Activated CD4-positive, alpha-beta T cell treated with anti-CD3 and anti-CD28 coated beads, Interleukin-2, amount 50 U/mL, for 24 hours (primary cell): ENCODE measurements around the gene DNMT1.

Source experiments
- DNase-seq, 2 donors: peaks; one replicate each; pipeline ENCODE4 v3.0.0-alpha.2; 2020; ENCODE audit warnings: low read depth in 1 of 2, low spot score in 1 of 2

DNMT1 gene

GRCh38 chr19:10100163-10100785, 94.5 kb downstream of the DNMT1 start:
- DNase-seq, result no peak

- DNase-seq, result no peak
Measured at GRCh38 chr19:10096615-10096963, 98.2 kb downstream of the DNMT1 start.

- peak; percentile 72 to 80 for DNase-seq
Measured at GRCh38 chr19:10095948-10096614, 98.7 kb downstream of the DNMT1 start.

GRCh38 chr19:10095622-10095947, 99.2 kb downstream of the DNMT1 start:
- no peak for DNase-seq

- no peak for DNase-seq
Measured at GRCh38 chr19:10093295-10094186, 101.2 kb downstream of the DNMT1 start.

- no peak for DNase-seq
Measured at GRCh38 chr19:10092648-10093294, 102.0 kb downstream of the DNMT1 start.

- no peak for DNase-seq
Measured at GRCh38 chr19:10091895-10092641, 102.7 kb downstream of the DNMT1 start.

GRCh38 chr19:10091370-10091687, 103.4 kb downstream of the DNMT1 start:
- DNase-seq, result no peak

- DNase-seq, result no peak
Measured at GRCh38 chr19:10089801-10090375, 104.9 kb downstream of the DNMT1 start.

- no peak for DNase-seq
Measured at GRCh38 chr19:10088949-10089554, 105.7 kb downstream of the DNMT1 start.

- no peak for DNase-seq
Measured at GRCh38 chr19:10087296-10088061, 107.3 kb downstream of the DNMT1 start.

GRCh38 chr19:10086591-10087192, 108.1 kb downstream of the DNMT1 start:
- DNase-seq, result no peak

GRCh38 chr19:10085641-10086590, 108.8 kb downstream of the DNMT1 start, which contains the start of gene SHFL:
TSS of gene SHFL (plus strand) at chr19:10086317. CDS start at chr19:10086428, 111 bp downstream.
- peak; percentile 61 to 65 for DNase-seq

GRCh38 chr19:10084803-10085202, 110.0 kb downstream of the DNMT1 start:
- DNase-seq, result no peak

- no peak for DNase-seq
Measured at GRCh38 chr19:10083911-10084310, 110.8 kb downstream of the DNMT1 start.
